HFFc6 (cell line): ENCODE measurements around the gene DAPK1. TPM values are rescaled to one million over a fixed set of nuclear protein-coding genes. Genes with fewer than 3 reads are reported as not detected.

Source experiments
- DNase-seq: peaks from one replicate; pipeline ENCODE4 v3.0.0-alpha.2; 2018
- H3K27ac Mint-ChIP-seq: 2 replicates; pipeline ENCODE4 v1.8.0; 2020; ENCODE audit warnings: mild to moderate bottlenecking, mixed read lengths
- H3K27me3 Mint-ChIP-seq: 2 replicates; pipeline ENCODE4 v1.8.0; 2021; ENCODE audit warnings: mild to moderate bottlenecking, moderate library complexity, mixed read lengths; ENCODE audit not compliant: insufficient read depth
- H3K36me3 Mint-ChIP-seq: 2 replicates; pipeline ENCODE4 v1.8.0; 2021; ENCODE audit warnings: low read depth, mixed read lengths
- H3K4me1 Mint-ChIP-seq: 2 replicates; pipeline ENCODE4 v1.8.0; 2020; ENCODE audit warnings: low read depth, mixed read lengths
- H3K4me3 Mint-ChIP-seq: 2 replicates; pipeline ENCODE4 v1.8.0; 2020; ENCODE audit warnings: mild to moderate bottlenecking, moderate library complexity, mixed read lengths
- H3K9me3 Mint-ChIP-seq: 2 replicates; pipeline ENCODE4 v1.8.0; 2020; ENCODE audit warnings: mild to moderate bottlenecking, mixed read lengths
- CTCF ChIP-seq: fragments of 200-600 bp; sonication (generic); IDR thresholded peaks from 2 replicates; pipeline ENCODE4 v1.5.0; 2021; ENCODE audit warnings: antibody characterized with exemption, mild to moderate bottlenecking
- total RNA-seq, 6 experiments: library from RNA; stranded (reverse); fragmentation: NEBNext Ultra II Directional; extraction: Animal tissue kit (Norgen Biotek cat#: 25700); gene quantifications; 2 replicates in 1 of 6; 3 replicates in 5 of 6; pipeline ENCODE4 v1.2.3, GENCODE V29; 2021

The DAPK1 gene
- total RNA-seq, 6 experiments from 2014 or later = 0.06 to 0.36 (median 0.18) TPM

GRCh38 chr9:87638292-87638691, 140.6 kb downstream of the DAPK1 start:
- no peaks in the 10 kb centered on the region for H3K36me3 Mint-ChIP-seq
- no peaks in the 10 kb centered on the region for H3K9me3 Mint-ChIP-seq
- TF ChIP-seq CTCF = no peak
- no peak for DNase-seq
- H3K27ac Mint-ChIP-seq = no peak overlapping the region
- no peak overlapping the region for H3K4me3 Mint-ChIP-seq
- peaks cover 16% of the 10 kb centered on the region for H3K27me3 Mint-ChIP-seq
- H3K4me1 Mint-ChIP-seq = no peaks in the 10 kb centered on the region

- H3K27ac Mint-ChIP-seq = no peak overlapping the region
- H3K9me3 Mint-ChIP-seq = no peaks in the 10 kb centered on the region
- H3K4me1 Mint-ChIP-seq = no peaks in the 10 kb centered on the region
- H3K36me3 Mint-ChIP-seq = no peaks in the 10 kb centered on the region
- H3K4me3 Mint-ChIP-seq = no peak overlapping the region
- peaks cover 14% of the 10 kb centered on the region for H3K27me3 Mint-ChIP-seq
- DNase-seq = no peak
- TF ChIP-seq CTCF = no peak
These were observed 142.3 kb downstream of the DAPK1 start for GRCh38 chr9:87639949-87640348.

DNA sequence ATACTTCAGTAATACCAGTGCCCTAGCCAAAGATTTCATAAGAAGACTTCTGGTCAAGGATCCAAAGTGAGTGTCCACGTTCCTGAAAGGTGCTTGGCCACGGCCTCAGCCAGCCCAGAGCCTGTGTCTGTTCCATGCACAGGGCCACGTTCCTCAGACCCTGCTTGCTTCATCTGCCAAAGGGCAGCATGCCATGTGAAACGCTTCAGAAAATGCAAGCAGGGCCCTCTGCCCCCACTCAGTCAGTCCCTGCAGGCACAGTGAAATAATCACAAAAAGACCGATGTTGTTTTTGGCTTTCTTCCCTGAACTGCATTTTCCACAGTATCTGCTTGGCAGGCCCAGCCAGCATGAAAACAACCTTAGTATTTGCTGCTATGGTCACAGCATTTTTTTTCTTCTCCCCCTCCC, 142.7 kb downstream of the DAPK1 start:
- Mint-ChIP-seq H3K27me3 (peaks cover 14% of the 10 kb centered on the region), H3K27ac (no peak overlapping the region), H3K36me3 (no peaks in the 10 kb centered on the region), H3K9me3 (no peaks in the 10 kb centered on the region), H3K4me1 (no peaks in the 10 kb centered on the region), H3K4me3 (no peak overlapping the region)
- peak; percentile 8 for DNase-seq
- TF ChIP-seq CTCF = no peak

GRCh38 chr9:87641067-87641466, 143.4 kb downstream of the DAPK1 start:
- no peak overlapping the region for H3K27ac Mint-ChIP-seq
- TF ChIP-seq CTCF = no peak
- peaks cover 12% of the 10 kb centered on the region for H3K27me3 Mint-ChIP-seq
- H3K4me3 Mint-ChIP-seq = no peak overlapping the region
- DNase-seq = no peak
- H3K9me3 Mint-ChIP-seq = no peaks in the 10 kb centered on the region
- no peaks in the 10 kb centered on the region for H3K4me1 Mint-ChIP-seq
- H3K36me3 Mint-ChIP-seq = no peaks in the 10 kb centered on the region

GRCh38 chr9:87642330-87643106, 144.9 kb downstream of the DAPK1 start:
- H3K36me3 Mint-ChIP-seq = no peaks in the 10 kb centered on the region
- no peaks in the 10 kb centered on the region for H3K4me1 Mint-ChIP-seq
- no peak for DNase-seq

More at GRCh38 chr9:87642330-87643106, 144.9 kb downstream of the DAPK1 start:
- Mint-ChIP-seq H3K27ac (no peak overlapping the region), H3K27me3 (peaks cover 11% of the 10 kb centered on the region), H3K9me3 (no peaks in the 10 kb centered on the region), H3K4me3 (no peak overlapping the region)
- TF ChIP-seq CTCF = no peak
